ENCODE measurements around the gene DLG1.
"Not testable (repeated sequence)": the region's sequence is repeated elsewhere in the genome, so short reads cannot be mapped to it uniquely, and the experiment has no call there.

Gene DLG1

GRCh38 chr3:197088370-197088769 is 210.0 kb downstream of the DLG1 start:
- no peak for DNase-seq

- no peak for DNase-seq
These were observed 213.3 kb downstream of the DLG1 start for GRCh38 chr3:197085137-197085536.

GRCh38 chr3:197083486-197083885 is 214.9 kb downstream of the DLG1 start:
- peak; percentile 78 for DNase-seq

- DNase-seq = no peak
These were observed 215.5 kb downstream of the DLG1 start for GRCh38 chr3:197082871-197083270.

GRCh38 chr3:197080344-197080743 is 218.1 kb downstream of the DLG1 start:
- no peak for DNase-seq

- no peak for DNase-seq
These were observed 222.0 kb downstream of the DLG1 start for GRCh38 chr3:197076415-197076814.

GRCh38 chr3:197068077-197068476 is 230.3 kb downstream of the DLG1 start:
- no peak for DNase-seq

- DNase-seq = no peak
These were observed 233.6 kb downstream of the DLG1 start for GRCh38 chr3:197064771-197065170.

- DNase-seq = no peak
These were observed 236.0 kb downstream of the DLG1 start for GRCh38 chr3:197062446-197062845.

GRCh38 chr3:197051637-197052036 is 246.8 kb downstream of the DLG1 start:
- not testable (repeated sequence) for DNase-seq

GRCh38 chr3:197050511-197050910 is 247.9 kb downstream of the DLG1 start:
- no peak for DNase-seq

GRCh38 chr3:197042539-197042938 is 255.9 kb downstream of the DLG1 start:
- no peak for DNase-seq

- no peak for DNase-seq
These were observed 256.4 kb downstream of the DLG1 start for GRCh38 chr3:197041875-197042488.

GRCh38 chr3:197040658-197041057 is 257.8 kb downstream of the DLG1 start:
- DNase-seq = no peak

GRCh38 chr3:197038679-197039462 is 259.5 kb downstream of the DLG1 start:
- no peak for DNase-seq

GRCh38 chr3:197035577-197035976 is 262.8 kb downstream of the DLG1 start:
- no peak for DNase-seq

GRCh38 chr3:197034778-197035177 is 263.6 kb downstream of the DLG1 start:
- not testable (repeated sequence) for DNase-seq

GRCh38 chr3:197033764-197034163 is 264.6 kb downstream of the DLG1 start:
- DNase-seq = not testable (repeated sequence)

GRCh38 chr3:197031315-197032285 is 266.8 kb downstream of the DLG1 start:
- peak; percentile 99 for DNase-seq

- DNase-seq = no peak
These were observed 267.8 kb downstream of the DLG1 start for GRCh38 chr3:197030379-197031314.

- peak; percentile 74 for DNase-seq
These were observed 268.8 kb downstream of the DLG1 start, which contains the start of gene MELTF for GRCh38 chr3:197029511-197030167. MELTF (minus strand) TSS chr3:197029817; CDS start chr3:197029702, 115 bp downstream.
